GM12874 (cell line): Measurements from ENCODE around the gene SPAG4.
A peak's percentile ranks its signal among the peaks of the same experiment; 100 is the strongest.

Experiments
- TF ChIP-seq, protein P1 (sequence below): IDR thresholded peaks from 2 replicates; pipeline ENCODE4 v1.5.1; 2011; ENCODE audit warnings: low read depth, mild to moderate bottlenecking, control low read depth, low read length, moderate library complexity; ENCODE audit not compliant: insufficient read depth

Gene SPAG4

DNA sequence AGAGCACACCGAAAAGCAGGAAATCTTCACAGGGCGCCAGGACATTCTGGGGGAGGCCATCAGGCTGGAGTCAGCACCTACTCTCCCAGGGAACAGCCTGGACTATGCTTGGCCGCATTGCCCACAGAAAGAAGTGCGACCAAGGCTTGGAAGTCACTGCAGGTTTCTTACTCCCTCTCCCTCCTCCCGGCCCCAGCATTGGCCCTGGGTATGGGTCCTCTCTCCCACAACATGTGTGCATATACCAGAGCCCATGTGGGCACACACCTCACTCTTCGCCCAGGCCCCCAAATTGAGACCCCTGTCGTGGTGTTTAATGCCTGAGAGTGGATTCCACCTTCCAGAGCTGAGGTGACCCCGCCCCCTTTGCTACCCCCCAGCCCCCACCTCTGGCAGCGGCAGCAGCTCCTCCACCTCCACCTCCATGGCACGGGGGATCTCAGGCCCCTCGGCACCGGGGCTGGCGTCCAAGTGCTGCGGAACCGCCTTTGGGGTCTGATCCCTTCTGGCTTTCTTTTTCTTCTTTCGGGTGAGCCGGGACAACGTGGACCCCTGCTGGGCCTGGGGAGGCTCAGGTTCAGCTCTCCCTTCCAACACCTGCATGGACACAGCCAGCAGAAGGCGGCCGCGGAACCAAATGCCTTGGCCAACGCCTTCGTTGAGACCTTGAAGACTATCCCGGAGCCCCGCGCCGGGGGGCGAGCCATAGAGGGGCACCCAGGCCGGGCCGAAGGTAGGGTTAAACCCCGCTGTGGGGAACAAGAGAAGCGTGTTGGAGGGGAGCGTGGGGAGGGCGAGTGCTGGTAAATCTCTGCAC lies 15.2 kb upstream of the SPAG4 start:
- TF ChIP-seq, protein P1, sequence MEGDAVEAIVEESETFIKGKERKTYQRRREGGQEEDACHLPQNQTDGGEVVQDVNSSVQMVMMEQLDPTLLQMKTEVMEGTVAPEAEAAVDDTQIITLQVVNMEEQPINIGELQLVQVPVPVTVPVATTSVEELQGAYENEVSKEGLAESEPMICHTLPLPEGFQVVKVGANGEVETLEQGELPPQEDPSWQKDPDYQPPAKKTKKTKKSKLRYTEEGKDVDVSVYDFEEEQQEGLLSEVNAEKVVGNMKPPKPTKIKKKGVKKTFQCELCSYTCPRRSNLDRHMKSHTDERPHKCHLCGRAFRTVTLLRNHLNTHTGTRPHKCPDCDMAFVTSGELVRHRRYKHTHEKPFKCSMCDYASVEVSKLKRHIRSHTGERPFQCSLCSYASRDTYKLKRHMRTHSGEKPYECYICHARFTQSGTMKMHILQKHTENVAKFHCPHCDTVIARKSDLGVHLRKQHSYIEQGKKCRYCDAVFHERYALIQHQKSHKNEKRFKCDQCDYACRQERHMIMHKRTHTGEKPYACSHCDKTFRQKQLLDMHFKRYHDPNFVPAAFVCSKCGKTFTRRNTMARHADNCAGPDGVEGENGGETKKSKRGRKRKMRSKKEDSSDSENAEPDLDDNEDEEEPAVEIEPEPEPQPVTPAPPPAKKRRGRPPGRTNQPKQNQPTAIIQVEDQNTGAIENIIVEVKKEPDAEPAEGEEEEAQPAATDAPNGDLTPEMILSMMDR = no peak

DNA sequence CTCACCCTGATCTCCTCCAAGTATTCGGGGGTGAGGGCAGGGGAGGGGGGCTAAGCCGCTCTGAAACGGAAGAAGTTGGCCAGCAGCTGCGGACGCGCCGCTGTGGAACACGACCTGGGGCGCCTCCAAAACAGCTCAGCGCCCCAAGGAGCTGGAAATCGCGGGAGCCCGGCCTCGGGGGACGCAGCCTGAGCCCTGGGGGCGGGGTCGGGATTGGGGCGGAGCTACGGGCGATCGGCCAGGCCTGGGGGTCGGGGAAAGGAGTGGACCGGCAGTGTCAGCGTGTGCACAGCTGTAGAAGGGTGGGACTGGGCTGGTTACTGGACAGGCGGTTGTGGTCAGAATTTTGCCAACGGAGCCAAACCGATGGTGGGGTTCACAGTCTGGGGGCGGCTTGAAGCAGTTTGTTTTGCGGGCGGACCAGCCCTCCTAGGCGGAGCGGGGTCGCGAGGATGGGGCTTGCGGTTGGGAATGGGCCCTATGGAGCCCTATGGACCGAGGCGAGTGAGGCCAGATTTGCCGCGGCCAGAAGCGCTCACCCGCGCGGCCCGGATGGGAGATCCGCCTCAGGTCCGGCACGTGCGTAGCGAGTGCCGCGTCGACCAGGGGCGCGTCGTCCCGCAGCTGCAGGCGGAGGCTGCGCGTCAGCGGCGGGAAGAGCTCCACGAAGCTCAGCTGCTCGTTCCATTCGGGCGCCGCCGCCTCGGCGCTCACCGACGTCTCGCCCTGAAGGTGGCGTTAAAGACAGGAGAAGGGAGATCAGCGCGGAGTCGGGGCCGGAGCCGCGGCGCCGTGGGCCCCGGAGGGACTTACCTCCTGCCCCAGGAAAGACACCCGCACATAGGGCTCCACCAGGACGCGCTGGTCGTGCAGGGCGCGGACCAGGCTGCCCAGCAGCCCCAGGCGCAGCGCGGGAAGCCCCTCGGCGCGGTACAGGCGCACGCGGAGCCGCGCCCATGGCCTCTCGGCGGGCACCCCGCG lies 14.3 kb upstream of the SPAG4 start:
- TF ChIP-seq, protein P1 = peak; percentile 37; the same call in 1 of the 2 replicates

DNA sequence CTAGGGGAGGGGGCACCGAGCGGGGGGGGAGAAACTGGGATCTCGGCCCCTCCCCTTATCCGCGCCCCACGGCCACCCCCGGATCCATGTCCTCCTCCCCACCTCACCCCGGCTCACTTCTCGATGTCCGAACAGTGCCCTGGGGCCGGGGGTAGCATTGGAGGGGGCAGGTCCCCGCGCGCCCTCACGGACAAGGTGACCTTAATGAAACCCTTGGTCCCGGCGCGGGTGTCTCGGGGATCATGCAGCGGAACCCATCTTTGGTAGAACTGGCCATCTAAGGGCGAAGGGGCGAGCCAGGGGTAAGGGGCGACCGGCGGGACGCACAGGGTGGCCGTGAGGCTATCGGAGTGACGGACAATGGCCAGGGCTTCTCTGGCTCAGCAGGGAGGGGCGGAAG lies 13.6 kb upstream of the SPAG4 start:
- TF ChIP-seq, protein P1 = no peak

DNA sequence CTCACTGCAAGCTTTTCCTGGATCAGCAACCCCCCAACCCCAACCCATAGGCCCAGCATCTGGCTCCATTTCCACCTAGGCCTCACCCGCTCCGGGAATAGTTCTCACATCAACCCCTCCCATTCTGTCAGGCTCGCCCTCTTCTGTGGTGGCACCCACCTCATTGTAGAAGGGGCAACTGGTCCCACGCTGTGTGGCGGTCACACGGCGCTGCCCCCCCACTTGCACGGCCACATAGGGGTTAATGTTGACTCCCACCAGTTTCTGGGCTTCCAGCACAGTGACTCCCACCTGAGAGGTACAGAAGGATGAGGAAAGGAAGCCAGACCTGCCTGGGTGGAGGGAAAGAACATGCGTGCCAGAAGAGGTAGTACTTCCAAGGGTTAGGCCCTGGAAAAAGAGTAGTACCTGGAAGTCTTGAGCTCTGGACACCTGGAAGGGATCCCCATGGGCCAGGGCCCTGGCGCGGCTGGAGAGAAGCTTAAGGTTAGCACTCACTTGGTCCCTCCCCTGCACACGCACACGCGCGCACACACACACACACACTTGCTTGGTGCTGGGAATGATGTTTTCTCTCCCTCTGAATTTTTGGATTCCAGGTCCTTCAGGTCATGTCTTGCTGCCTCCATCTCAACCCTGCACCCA lies 12.7 kb upstream of the SPAG4 start:
- TF ChIP-seq, protein P1 = no peak

DNA sequence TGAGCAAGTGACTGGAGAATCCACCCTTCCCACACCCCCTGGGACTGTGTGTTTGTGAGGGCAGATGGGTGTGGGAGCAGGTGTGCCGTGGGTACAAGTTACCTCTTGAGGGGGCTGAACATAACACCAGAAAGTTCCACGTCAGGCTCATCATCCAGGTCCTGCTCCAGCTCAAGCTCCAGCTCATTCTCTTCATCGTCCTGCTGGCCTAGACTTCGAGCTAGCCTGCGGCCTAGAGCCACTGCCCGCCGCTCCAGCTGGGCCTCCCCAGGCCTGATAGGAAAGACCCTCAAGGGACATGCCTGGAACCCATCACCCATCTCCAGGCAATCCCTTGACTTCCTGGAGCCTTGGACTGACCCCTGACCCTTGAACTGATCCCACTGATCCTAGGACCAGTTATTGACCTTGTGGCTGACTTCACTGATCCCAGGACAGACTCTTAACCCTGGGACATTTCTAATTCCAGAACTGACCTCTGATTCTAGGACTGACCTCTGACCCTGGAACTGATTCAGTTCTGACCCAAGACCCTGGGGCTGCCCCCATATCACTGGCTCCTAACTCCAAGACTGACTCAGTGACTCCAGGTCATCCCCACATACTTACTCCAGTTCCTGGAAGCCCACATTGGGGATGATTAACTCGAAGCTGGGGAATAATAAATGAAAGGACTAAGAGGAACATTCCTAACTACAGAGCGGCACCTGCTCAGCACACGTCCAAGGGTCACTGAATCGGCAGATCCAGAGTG lies 11.8 kb upstream of the SPAG4 start:
- TF ChIP-seq, protein P1 = no peak

DNA sequence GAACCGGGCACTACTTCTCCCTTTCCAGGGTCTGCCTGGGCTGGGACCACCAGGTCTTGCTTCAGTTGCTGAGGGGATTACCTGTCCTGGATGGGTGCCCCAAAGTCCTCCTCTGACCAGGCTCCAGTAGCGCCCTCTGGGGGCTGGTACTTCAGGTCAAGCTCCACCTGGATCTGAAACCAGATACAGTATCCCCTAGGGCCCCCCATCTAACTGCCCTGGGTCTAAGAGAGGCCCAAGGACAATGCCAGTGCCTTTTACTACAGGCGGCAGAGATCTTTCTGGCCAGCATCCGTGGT lies 11.2 kb upstream of the SPAG4 start:
- TF ChIP-seq, protein P1 = peak; percentile 57
